Dermis microvascular lymphatic vessel endothelial cell (primary cell): ENCODE data around the gene LPIN1. TPM values are rescaled to one million over a fixed set of nuclear protein-coding genes. Genes with fewer than 3 reads are reported as not detected.
"Not testable (repeated sequence)": the region's sequence is repeated elsewhere in the genome, so short reads cannot be mapped to it uniquely, and the experiment has no call there.

Source experiments
- DNase-seq, 2 donors: peaks; one replicate each; pipeline versions ENCODE4 v3.0.0 to v3.0.0-alpha.2; 2010; ENCODE audit warnings: low read depth in 2 of 2
- total RNA-seq: library from RNA; depleted of rRNA; stranded (reverse); fragments of >200 nt; gene quantifications from 2 replicates; pipeline ENCODE4 v1.2.1, GENCODE V29; 2014

Gene LPIN1
- total RNA-seq, 1 donor from 2014 or later = 14.1 TPM

DNA sequence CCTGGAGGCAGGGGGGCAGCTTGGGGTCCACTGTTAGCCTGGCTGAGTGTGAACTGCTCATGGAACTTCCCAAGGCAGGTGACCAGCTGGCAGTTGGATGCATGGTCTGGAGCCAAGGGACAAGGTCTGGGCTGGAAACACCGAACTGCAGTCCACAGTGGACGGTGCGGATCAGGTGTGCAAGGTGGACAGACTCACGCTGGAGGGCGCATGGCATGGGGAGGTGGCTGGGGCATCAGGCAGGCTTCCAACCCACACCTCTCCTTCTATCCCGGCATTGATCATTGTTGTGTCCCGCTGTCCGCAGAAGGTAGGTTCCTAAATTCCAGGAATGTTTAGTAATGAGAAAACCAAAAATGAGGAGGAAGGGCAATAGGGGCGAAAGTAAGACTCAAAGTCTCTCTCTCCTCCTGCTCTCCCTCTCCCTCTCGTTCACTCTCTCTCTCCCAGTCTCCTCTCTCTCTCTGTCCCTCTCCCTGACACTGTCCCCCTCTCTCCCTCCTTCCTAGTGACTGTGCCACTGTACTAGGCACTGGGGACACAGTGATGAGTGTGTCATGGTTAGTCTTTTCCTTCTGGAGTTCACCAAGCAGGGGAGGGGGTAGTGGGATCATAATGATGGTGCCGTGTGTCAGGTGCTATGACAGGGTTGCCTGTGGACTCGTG is 30.3 kb upstream of the LPIN1 start:
- DNase-seq = no peak

DNA sequence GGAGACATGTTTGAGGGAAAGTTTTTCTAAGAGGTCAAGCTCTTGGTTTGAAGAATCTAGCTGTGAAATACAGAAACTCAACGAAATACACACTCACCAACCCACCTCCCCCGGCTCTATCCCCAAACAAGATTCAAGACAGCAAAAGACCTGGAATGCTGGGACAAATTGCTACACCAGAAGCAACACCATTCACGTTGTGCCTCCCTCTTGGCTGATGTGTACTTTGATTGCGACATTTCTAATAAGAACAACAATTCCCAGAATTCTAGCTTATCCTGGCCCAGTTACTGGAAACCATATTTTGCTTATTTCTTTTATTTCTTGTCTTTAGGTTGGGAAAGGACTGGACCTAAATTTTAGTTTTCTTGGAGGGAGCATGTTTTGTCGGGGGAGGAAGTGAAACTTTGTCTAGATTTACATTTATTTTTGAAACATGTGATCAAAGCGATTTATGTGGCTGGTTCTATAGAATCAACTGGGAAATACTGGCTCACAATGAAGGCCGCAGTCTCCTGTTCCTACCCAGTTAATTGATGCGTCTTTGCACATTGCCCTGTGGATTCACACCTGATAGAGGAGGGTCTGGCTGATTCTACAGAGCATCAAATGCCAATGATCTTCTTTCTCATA is 29.6 kb upstream of the LPIN1 start:
- no peak for DNase-seq

DNA sequence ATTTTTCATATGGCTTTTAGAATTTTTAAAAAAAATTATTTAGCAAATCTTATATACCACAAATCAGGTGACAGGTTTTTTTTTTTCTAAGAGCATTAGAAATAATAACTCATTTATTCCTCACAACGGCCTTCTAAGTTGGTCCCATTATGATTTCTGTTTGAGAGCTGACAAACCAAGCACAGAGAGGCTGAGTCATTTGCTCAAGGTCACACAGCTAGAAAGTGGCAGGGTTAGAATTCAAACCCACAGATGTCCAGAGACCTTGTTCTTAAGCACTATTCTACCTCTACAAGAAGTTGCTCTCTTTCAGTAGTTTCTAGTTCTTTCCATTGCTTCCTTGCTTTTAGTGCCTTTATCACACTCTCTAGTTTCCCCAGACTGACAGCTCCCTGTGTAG is 28.8 kb upstream of the LPIN1 start:
- DNase-seq = no peak

DNA sequence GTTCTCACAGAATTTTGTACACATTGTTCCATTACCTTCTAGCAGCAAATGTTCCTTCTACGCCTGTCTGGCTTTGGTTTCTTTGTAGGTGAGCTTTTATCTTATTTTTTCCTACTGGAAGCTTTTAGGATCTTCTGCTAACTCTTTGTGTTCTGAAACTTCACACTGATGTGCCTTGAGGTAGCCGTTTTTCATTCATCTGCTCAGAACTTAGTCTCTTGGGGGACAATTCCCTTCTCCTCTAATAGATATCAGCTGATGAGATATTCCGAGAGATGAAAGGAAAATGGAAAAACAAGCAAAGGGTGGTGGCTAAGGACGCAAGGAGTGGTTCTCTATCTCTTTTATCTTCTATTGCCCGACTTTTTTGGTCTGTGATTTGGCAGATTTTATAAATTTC is 27.8 kb upstream of the LPIN1 start:
- DNase-seq = no peak

DNA sequence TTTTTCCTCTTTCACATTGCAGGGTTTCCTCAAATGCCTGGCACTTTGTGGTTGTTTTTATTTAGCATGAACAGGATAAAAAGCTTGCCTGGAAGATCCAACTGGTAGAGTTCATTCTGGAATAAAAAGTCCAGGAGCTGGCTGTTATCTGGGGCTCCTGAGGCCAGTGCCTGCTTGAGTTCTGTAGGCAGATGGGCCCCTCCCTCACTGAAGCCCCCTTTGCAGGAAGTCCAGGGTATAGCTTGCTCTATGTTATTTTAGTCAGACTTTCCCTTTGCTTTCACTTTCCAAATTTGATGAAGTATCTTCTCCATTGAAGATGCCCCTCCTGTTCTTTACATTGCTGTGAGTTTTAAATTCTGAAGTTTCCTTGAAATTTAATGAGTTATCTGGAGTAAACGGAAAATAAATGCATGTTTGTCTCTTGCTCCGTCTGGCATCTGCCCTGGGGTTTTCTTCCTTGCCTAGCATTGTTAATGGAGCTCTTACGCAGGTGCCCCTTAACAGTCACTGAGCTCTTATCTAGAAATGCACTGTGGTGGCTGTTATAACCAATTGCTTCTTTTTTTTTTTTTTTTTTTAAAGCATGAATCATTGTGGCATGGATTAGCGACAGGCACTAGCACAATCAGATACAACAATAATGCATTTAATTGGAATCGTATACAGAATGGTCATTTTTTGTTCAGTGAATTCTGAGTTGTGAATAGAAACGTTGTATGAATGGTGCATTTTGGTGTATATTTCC is 27.0 kb upstream of the LPIN1 start:
- no peak for DNase-seq

DNA sequence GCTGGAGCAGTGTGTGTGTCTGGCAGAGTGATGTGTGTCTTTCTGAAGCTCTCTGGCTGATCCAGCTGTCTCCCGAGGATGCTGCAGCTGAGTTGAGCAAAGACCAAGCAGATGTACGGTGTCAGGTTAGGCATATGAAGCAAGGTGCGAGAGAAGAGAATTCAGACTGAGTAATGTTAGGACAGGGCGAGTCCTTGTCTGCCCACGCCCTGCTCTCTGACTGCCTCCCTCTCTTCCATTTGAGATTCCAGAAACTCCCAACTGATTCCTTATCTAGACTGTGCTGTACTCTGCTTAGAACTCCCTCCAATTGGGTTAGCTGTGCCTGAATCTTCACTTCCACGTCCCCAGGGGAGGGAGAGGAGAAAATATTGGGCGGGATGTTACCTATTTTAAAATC is 25.7 kb upstream of the LPIN1 start:
- DNase-seq = no peak

DNA sequence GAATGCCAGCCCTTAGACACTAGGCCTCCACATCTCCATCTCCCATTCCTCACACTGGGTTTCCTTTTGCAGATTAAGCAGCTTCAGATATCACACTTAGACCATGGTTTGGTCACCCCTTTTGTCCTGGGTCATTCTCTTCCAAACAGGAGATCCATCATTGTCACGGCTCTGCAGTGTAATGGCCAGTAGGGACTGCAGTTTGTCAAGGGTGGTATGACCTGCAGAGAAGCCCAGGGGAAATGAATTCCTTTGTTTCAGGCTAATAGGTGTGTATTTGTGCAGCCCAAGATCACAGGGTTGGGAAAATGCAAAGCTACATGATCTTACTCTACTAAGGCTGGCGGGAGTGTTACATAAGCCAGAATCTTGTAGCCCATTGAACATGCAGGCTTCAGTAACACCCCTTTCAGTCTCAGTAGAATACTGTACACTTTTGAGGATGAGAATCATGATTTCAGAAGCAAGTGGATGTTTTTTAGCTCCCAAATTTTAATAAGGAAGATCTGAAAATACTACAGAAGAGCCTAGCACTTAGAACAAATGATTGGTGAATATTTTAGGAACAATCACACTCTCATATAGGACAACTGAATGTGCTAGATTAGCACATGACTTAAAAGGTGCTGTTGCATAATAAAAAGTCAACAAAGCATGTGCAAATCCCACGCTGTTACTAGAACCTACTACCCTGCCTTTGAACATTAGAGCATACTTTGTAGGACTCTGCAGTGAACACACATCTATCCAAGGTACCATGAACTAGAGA is 24.0 kb upstream of the LPIN1 start:
- DNase-seq = no peak

DNA sequence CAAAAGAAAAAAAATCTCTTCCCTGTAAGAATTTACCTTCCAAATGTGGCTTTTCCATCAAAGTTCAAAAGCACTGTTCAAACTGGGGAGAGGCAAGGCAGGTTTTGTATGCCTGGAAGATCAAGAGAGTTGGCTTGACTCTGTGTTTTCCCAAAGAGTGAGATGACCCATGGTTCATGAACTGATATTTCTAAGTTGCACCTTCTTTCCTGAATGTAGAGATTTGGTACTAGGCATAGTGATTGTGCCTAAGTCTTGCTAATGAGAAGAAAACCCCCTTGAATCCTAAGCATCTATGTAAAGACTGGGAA is 23.4 kb upstream of the LPIN1 start:
- DNase-seq = no peak

DNA sequence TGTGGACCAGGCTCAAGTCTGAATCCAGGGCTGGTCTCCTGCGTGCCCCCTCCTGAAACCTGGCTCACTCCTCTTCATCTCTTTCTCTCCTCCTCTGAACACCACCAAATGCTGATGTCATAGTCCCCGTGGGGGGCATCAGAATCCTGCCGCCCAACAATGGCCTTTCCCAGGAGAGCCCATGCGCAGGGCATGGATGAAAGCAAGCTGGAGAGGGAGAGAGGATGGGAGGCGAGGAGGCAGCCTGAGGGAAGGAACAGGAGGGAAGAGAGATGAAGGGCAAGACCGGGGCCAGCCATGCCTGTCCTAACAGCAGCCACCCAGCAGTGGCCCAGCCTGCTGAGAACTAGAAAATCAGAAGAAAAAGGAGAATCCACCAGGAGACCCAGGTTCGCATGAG is 22.3 kb upstream of the LPIN1 start:
- DNase-seq = no peak

DNA sequence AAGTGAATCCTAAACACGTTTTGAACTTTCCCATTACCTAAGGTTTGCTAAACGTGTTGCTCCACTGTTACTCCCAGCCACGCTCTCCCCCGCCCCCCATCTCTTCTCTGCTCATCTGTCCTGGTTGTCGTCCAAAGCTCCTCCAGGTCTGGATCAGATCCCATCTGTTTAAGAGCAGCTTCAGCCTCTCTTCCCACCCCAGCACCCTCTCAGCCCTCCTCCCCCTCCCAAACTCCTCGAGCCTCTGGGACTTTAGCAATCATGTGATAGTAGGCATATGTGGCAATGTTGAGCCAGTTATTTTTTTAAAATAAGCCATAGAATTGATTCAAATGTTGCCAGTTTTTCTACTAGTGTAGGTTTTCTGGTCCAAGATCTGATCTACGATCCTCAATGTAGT is 20.0 kb upstream of the LPIN1 start:
- no peak for DNase-seq

DNA sequence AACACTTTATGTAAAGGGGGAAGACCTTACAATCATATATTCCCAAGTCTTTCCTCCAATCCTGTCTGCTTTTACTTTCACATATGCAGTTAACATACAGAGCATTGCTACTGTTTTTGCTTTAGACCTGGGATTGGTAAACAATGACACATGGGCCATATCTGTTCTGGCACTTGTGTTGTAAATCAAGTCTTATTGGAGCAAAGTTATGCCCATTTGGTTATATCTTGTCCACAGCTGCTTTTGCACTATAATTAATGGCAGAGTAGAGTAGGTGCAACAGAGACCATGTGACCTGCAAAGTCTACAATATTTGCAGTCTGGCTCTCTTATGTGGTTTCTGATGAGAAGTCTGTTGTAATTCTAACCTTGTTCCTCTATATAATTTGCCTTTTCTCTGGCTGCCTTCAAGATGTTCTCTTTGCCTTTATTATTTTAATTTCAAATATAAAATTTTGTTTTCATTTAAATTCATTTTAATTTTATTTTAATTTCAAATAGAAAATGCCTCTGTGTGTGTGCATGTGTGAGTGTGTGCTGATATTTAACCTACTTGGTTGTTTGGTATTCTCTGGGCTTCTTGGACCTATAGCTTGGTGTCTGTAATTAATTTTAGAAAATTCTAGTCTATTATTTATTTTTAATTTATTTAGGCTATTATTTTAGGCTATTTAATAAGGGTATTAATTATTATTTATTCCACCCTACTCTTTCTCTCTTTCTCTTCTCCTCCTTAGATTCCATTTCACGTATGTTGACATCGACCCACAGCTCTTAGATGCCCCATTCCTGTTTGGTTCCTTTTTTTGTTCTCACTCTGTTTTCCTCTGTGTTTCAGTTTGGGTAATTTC is 16.8 kb upstream of the LPIN1 start:
- no peak for DNase-seq

DNA sequence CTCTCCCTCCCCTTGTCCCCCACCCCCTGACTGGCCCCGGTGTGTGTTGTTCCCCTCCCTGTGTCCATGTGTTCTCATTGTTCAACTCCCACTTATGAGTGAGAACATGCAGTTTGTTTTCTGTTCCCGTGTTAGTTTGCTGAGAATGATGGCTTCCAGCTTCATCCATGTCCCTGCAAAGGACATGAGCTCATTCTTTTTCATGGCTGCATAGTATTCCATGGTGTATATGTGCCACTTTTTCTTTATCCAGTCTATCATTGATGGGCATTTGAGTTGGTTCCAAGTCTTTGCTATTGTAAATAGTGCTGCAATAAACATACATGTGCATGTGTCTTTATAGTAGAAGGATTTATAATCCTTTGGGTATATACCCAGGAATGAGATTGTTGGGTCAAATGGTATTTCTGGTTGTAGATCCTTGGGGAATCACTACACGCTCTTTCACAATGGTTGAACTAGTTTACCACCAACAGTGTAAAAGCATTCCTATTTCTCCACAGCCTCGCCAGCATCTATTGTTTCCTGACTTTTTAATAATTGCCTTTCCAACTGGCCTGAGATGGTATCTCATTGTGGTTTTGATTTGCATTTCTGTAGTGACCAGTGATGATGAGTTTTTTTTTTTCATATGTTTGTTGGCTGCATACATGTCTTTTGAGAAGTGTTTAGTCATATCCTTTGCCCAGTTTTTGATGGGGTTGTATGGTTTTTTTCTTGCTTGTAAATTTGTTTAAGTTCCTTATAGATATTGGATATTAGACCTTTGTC is 15.0 kb upstream of the LPIN1 start:
- not testable (repeated sequence) for DNase-seq

DNA sequence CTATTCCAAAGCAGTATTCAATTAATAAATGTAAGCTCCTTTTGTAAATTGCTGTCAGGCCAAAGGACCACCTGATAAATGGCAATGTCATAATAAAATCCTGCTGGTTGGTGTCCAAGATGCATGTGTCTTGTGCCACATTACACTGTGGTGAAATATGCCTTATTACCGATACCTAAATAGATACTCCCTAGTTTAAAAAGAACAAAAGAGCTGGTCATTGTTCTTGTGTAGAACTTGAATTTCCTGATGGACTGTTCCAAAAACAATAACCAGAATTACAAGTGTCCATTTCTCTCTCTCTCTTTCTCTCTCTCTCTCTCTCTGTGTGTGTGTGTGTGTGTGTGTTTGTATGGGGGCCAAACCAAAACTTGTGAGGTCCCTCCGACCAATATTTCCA is 13.8 kb upstream of the LPIN1 start:
- no peak for DNase-seq

DNA sequence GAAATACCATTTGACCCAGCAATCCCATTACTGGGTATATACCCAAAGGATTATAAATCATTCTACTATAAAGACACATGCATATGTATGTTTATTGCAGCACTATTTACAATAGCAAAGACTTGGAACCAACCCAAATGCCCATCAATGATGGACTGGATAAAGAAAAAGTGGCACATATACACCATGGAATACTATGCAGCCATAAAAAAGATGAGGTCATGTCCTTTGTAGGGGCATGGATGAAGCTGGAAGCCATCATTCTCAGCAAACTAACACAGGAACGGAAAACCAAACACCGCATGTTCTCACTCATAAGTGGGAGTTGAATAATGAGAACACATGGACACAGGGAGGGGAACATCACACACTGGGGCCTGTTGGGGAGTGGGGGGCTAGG is 8.6 kb upstream of the LPIN1 start:
- DNase-seq = not testable (repeated sequence)

DNA sequence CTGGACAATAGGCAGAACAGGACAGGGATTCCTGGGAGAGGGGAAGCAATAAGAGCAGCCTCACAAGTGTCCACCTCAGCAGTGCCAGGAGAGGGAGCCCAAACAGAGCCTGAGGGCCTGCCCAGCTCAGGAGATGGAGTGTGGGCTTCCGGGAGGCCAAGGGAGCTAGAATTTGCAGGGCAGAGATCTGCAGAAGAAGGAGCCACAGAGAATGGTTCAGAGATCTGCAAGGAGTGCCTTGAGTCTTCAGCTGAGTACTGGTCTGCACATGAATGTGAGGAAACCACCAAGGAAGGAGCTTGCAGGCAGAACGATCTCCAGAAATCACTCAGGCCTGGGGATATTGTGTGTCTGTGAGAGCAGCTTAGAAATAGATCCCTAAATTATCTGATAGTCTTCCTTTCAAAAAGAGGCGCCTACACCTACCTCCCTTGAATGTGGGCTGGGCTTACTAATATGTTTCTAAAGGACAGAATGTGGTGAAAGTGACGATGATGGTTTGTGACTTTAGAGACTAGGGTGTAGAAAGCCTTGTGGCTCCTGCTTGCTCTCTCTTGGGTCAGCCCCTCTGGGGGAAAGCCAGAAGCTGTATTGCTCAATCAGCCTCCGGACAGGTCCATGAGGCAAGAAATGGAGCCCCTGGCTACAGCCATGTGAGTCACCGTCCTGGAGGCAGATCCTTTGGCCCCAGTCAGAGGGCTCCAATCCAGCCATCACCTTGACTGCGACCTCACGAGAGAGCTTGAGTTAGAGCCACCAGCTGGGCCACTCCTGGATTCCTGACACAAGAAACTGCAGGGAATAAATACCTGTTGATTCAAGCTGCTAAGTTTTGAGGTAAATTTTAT is 7.6 kb upstream of the LPIN1 start:
- peak in 1 of 2 donors; percentile 58 for DNase-seq

DNA sequence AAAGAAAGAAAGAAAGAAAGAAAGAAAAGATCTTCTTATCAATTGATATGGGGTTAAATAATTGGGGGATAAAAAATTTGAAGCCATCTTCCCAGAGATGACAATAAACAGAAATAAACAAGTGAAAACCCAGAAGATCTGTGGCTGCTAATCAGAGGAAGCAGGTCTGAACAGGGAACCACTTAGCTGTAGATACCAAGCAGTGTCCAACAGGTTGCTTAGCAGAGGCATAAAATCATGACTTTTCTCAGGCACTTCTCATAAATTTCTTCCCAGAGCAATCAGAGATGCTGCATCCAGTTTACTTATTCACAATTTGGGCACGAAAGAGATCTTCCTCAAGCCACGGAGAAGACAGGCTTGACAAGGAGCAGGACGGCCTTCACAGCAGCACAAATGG is 5.7 kb upstream of the LPIN1 start:
- no peak for DNase-seq

DNA sequence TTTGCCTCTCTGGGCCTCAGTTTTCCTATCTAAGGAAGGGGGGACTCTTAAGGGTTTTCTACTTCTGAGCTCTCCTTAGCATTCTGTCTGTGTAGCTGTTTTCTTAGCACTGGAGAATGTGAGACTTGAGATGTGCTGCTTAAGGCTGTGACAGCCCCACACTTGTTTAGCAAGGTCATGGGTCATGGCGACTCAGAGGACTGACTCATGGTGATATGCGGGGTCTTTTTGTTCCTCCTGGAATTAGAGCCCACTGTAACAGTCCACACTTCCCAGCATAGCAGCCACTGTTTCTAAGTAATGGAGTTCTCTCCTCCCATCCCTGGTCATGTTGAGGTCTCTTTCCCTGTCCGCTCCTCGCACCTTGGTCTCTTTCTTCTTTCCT is 4.1 kb upstream of the LPIN1 start:
- no peak for DNase-seq

DNA sequence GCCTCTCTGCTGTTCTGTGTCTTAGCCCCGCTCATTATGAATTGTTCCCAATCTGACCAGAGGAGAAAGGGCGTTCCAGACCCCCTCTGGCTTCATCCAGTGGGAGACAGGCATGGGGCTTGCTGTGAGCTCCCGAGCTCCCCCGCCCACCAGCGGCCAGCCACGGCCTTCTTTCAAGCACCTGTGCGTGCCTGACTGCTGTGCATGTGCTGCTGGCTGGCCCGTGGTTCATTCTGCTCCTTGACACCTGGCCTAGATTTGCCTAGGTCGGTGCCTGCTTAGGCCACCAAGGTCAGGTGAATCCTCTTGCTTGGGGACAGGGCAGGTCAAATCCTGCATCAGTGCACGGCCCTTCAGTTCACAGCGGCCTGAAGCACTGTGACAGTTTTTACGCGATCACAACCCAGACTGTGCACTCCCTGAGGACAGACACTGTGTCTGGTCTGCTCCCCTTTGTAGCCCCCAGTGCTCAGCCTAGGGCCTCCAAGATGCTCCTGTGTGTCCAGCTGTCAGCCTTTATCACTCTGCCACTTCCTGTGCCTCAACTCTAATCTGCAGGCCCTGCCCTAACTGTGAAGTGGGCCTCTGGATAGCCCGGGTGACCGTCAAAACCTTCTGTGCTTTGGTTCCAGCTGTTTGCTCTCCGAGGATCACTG is 3.6 kb upstream of the LPIN1 start:
- DNase-seq = no peak

DNA sequence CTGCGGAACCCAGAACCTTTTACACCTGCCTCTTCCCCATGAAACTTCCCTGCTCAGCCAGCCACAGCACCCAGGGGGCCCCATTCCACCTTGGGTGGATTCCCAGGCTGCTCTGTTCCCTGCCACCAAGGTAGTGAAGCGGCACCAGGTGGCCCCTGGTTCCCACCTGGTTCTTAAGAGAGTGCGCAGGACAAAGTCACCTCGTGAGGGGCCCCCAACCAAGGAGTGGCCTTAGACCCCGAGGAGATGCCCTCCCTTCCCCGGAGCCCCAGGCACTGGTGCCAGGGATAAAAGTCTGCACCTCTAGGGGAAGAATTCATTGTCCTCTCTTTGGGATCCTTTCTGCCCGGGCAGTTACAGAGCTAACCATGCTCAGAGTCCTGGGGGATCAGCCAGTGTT is 3.1 kb upstream of the LPIN1 start:
- no peak for DNase-seq
